GM12891 (cell line): ENCODE data around the gene SHANK2.

Experiments
- DNase-seq: peaks from one replicate; pipeline ENCODE4 v3.0.0; 2011; ENCODE audit warnings: low spot score; ENCODE audit not compliant: insufficient read length
- FAIRE-seq: peaks from 2 replicates; lab custom pipeline; 2011; peaks lifted over from hg19 to GRCh38; lab: Jason Lieb, UNC
- PAX5 ChIP-seq: IDR thresholded peaks from 2 replicates; pipeline ENCODE4 v1.6.1; 2011; ENCODE audit warnings: low read length, moderate library complexity, mild to moderate bottlenecking; ENCODE audit not compliant: insufficient read depth, severe bottlenecking
- POLR2A ChIP-seq: IDR thresholded peaks from 2 replicates; pipeline ENCODE4 v1.6.1; 2011; ENCODE audit warnings: low read depth, low read length, control low read depth
- POLR2AphosphoS5 ChIP-seq: IDR thresholded peaks from 2 replicates; pipeline ENCODE4 v1.6.1; 2011; ENCODE audit warnings: low read depth, low read length, control low read depth
- POU2F2 ChIP-seq: IDR thresholded peaks from 2 replicates; pipeline ENCODE4 v1.6.1; 2011; ENCODE audit warnings: low read depth, mild to moderate bottlenecking, control low read depth, low read length, moderate library complexity
- SPI1 ChIP-seq: IDR thresholded peaks from 2 replicates; pipeline ENCODE4 v1.6.1; 2011; ENCODE audit warnings: low read depth, low read length, control low read depth
- TAF1 ChIP-seq: IDR thresholded peaks from 2 replicates; pipeline ENCODE4 v1.6.1; 2011; ENCODE audit warnings: low read depth, low read length, control low read depth

SHANK2 gene

GRCh38 chr11:71286701-71287643 is 34.6 kb upstream of the SHANK2 start:
- no peak for FAIRE-seq
- TF ChIP-seq POU2F2 (no peak), POLR2AphosphoS5 (no peak), POLR2A (no peak), PAX5 (no peak)
- DNase-seq, result no peak

- DNase-seq, result no peak
- no peak for TF ChIP-seq POU2F2
- TF ChIP-seq POLR2A, result no peak
- no peak for TF ChIP-seq SPI1
- no peak for FAIRE-seq
Measured at GRCh38 chr11:71285111-71285510, 32.7 kb upstream of the SHANK2 start.

GRCh38 chr11:71284525-71285092 is 32.2 kb upstream of the SHANK2 start:
- DNase-seq (no peak), FAIRE-seq (no peak)
- TF ChIP-seq POLR2AphosphoS5 (no peak), TAF1 (no peak), POU2F2 (no peak)

GRCh38 chr11:71283971-71284441 is 31.6 kb upstream of the SHANK2 start:
- TF ChIP-seq POLR2AphosphoS5 (no peak), POU2F2 (no peak), SPI1 (no peak), POLR2A (no peak)
- DNase-seq (no peak), FAIRE-seq (no peak)

GRCh38 chr11:71282581-71283351 is 30.4 kb upstream of the SHANK2 start:
- no peak for FAIRE-seq

GRCh38 chr11:71281831-71282230 is 29.5 kb upstream of the SHANK2 start:
- DNase-seq, result no peak
- TF ChIP-seq SPI1 (no peak), POLR2A (no peak), PAX5 (no peak), POLR2AphosphoS5 (no peak), TAF1 (no peak), POU2F2 (no peak)
- no peak for FAIRE-seq

More at GRCh38 chr11:71282581-71283351, 30.4 kb upstream of the SHANK2 start:
- TF ChIP-seq POLR2A (no peak), PAX5 (no peak), POLR2AphosphoS5 (no peak)
- DNase-seq, result no peak

GRCh38 chr11:71281204-71281603 is 28.8 kb upstream of the SHANK2 start:
- DNase-seq, result no peak
- FAIRE-seq, result no peak
- TF ChIP-seq PAX5, result no peak
- TF ChIP-seq TAF1, result no peak
- TF ChIP-seq POLR2AphosphoS5, result no peak
- TF ChIP-seq SPI1, result no peak

GRCh38 chr11:71279916-71280645 is 27.7 kb upstream of the SHANK2 start:
- TF ChIP-seq POU2F2, result no peak
- TF ChIP-seq POLR2AphosphoS5, result no peak
- no peak for TF ChIP-seq SPI1
- TF ChIP-seq PAX5, result no peak
- no peak for TF ChIP-seq POLR2A
- no peak for TF ChIP-seq TAF1
- DNase-seq (no peak), FAIRE-seq (no peak)

- DNase-seq (no peak), FAIRE-seq (no peak)
- TF ChIP-seq POLR2AphosphoS5, result no peak
- no peak for TF ChIP-seq PAX5
- TF ChIP-seq POLR2A, result no peak
- no peak for TF ChIP-seq SPI1
- TF ChIP-seq TAF1, result no peak
Measured at GRCh38 chr11:71272161-71272560, 19.8 kb upstream of the SHANK2 start.
